K562 (cell line): ENCODE data around the gene ASCC2. TPM values are rescaled to one million over a fixed set of nuclear protein-coding genes. Genes with fewer than 3 reads are reported as not detected.

Experiments
- ATAC-seq: fragments of 200-7000 bp; cut with Tn5 transposase; 3 replicates; pipeline ENCODE4 v1.9.1; 2020; ENCODE audit warnings: moderate library complexity
- BruUV-seq: library from RNA; stranded (reverse); fragments of 400-500 nt; replicated peaks from 2 replicates; lab custom pipeline; 2021; lab: Mats Ljungman, UMichigan
- CTCF ChIA-PET: fragments of 300-600 bp; formaldehyde crosslinking; extraction: SDS; loops from one replicate; lab custom pipeline; 2021; ENCODE audit warnings: low intra/inter-chr PET ratio; lab: Yijun Ruan, JAX
- POLR2A ChIA-PET: fragments of 300-600, 350-650 bp; sonication (Branson Sonifier 250); formaldehyde crosslinking; extraction: SDS; loops from one replicate; lab custom pipeline; 2021; ENCODE audit warnings: antibody characterized with exemption, inconsistent platforms; lab: Yijun Ruan, JAX
- DNase-seq, 4 experiments: peaks; one replicate each; pipeline versions ENCODE4 v3.0.0 to v3.0.0-alpha.2; 2011 to 2018; ENCODE audit warnings: low spot score in 3 of 4, mixed read lengths in 3 of 4; ENCODE audit errors: extremely low read depth in 1 of 4
- FAIRE-seq: peaks from 2 replicates; lab custom pipeline; 2011; peaks lifted over from hg19 to GRCh38; lab: Jason Lieb, UNC
- H2AFZ ChIP-seq: 2 replicates; pipeline ENCODE4 v1.6.0; 2011; ENCODE audit warnings: low read depth, low read length, control low read depth, inconsistent platforms
- H3K27ac ChIP-seq: fragments of 200-600 bp; 3 replicates; pipeline ENCODE4 v1.8.0; 2011; ENCODE audit warnings: low read depth, mild to moderate bottlenecking, control low read depth, inconsistent platforms, low read length, moderate library complexity, mixed read lengths; ENCODE audit errors: extremely low read depth
- H3K27me3 ChIP-seq, 2 experiments: fragments of 300-600 bp in 1 of 2; 2 replicates in 1 of 2; 3 replicates in 1 of 2; pipeline versions ENCODE4 v1.6.0 to v1.8.0; 2011; ENCODE audit warnings: inconsistent platforms in 2 of 2, low read length in 2 of 2, mild to moderate bottlenecking in 1 of 2, mixed read lengths in 1 of 2, moderate library complexity in 1 of 2; ENCODE audit not compliant: control insufficient read depth in 2 of 2, insufficient read depth in 2 of 2
- H3K36me3 ChIP-seq: fragments of 300-600 bp; 3 replicates; pipeline ENCODE4 v1.8.0; 2011; ENCODE audit warnings: mild to moderate bottlenecking, low read length, inconsistent platforms; ENCODE audit not compliant: control insufficient read depth, insufficient read depth
- H3K4me1 ChIP-seq, 2 experiments: fragments of 200-600 bp in 1 of 2; replicated peaks in 1 of 2; 2 replicates in 1 of 2; 3 replicates in 1 of 2; pipeline versions ENCODE4 v1.5.1 to v1.8.0; 2011; ENCODE audit warnings: inconsistent platforms in 2 of 2, low read length in 2 of 2, mild to moderate bottlenecking in 1 of 2, mixed read lengths in 1 of 2, moderate library complexity in 1 of 2; ENCODE audit not compliant: control insufficient read depth in 2 of 2, insufficient read depth in 2 of 2
- H3K4me2 ChIP-seq: 2 replicates; pipeline ENCODE4 v1.6.1; 2011; ENCODE audit warnings: low read length, control low read depth, inconsistent platforms, mixed read lengths; ENCODE audit not compliant: insufficient read depth
- H3K4me3 ChIP-seq: fragments of 200-600 bp; sonication (generic), shearing (Covaris generic); 2 replicates; pipeline ENCODE4 v1.5.1; 2016; ENCODE audit warnings: control low read depth, inconsistent platforms
- H3K79me2 ChIP-seq: fragments of 200-600 bp; 3 replicates; pipeline ENCODE4 v1.8.0; 2011; ENCODE audit warnings: low read length, inconsistent platforms; ENCODE audit not compliant: control insufficient read depth, insufficient read depth
- H3K9ac ChIP-seq, 2 experiments: 2 replicates each; pipeline versions ENCODE4 v1.6.0 to v1.6.1; 2011; ENCODE audit warnings: low read depth in 2 of 2, low read length in 2 of 2, control low read depth in 1 of 2, inconsistent platforms in 1 of 2, mild to moderate bottlenecking in 1 of 2, mixed read lengths in 1 of 2; ENCODE audit not compliant: insufficient read depth in 1 of 2
- H3K9me1 ChIP-seq: one replicate; pipeline ENCODE4 v1.6.0; 2011; ENCODE audit warnings: inconsistent platforms, mild to moderate bottlenecking, low read length, moderate library complexity; ENCODE audit not compliant: control insufficient read depth, insufficient read depth
- H3K9me3 ChIP-seq: replicated peaks from 2 replicates; pipeline ENCODE4 v1.5.1; 2011; ENCODE audit warnings: low read depth, low read length, inconsistent platforms; ENCODE audit not compliant: control insufficient read depth, insufficient read depth
- H4K20me1 ChIP-seq: replicated peaks from 2 replicates; pipeline ENCODE4 v1.6.1; 2011; ENCODE audit warnings: low read length, inconsistent platforms, mixed read lengths; ENCODE audit not compliant: control insufficient read depth, insufficient read depth
- ADNP ChIP-seq: fragments of 200-800 bp; sonication (Bioruptor generic); IDR thresholded peaks from 2 replicates; pipeline ENCODE4 v1.6.1; 2016; ENCODE audit warnings: missing genetic modification characterization, missing compliant biosample characterization
- ATF6 ChIP-seq: sonication (generic); formaldehyde crosslinking; IDR thresholded peaks from 2 replicates; pipeline ENCODE4 v1.4.0; 2020; ENCODE audit warnings: mild to moderate bottlenecking, missing genetic modification reagents
- HDAC2 ChIP-seq: fragments of 450-650 bp; IDR thresholded peaks from 2 replicates; pipeline ENCODE4 v1.6.1; 2016; ENCODE audit warnings: mild to moderate bottlenecking
- MTA3 ChIP-seq: fragments of 450-650 bp; formaldehyde crosslinking; IDR thresholded peaks from 2 replicates; pipeline ENCODE4 v1.6.1; 2017; ENCODE audit warnings: mild to moderate bottlenecking, borderline replicate concordance
- NR4A1 ChIP-seq, 2 experiments: fragments of 250-450 bp in 1 of 2; fragments of 450-650 bp in 1 of 2; sonication (Bioruptor Pico) in 1 of 2; IDR thresholded peaks; 2 replicates each; pipeline versions ENCODE4 v1.4.0 to v1.6.1; 2016 to 2020; ENCODE audit warnings: mild to moderate bottlenecking in 2 of 2, missing compliant biosample characterization in 1 of 2, missing genetic modification characterization in 1 of 2, moderate library complexity in 1 of 2
- PHB ChIP-seq: fragments of 250-450 bp; sonication (Bioruptor Pico); IDR thresholded peaks from 2 replicates; pipeline ENCODE4 v1.5.0; 2021
- SIRT6 ChIP-seq: IDR thresholded peaks from one replicate; pipeline ENCODE4 v1.6.1; 2012; ENCODE audit warnings: low read depth, mild to moderate bottlenecking, control low read depth, inconsistent platforms, low read length, moderate library complexity
- SNAPC5 ChIP-seq: fragments of 250-450 bp; sonication (Bioruptor Pico); IDR thresholded peaks from 2 replicates; pipeline ENCODE4 v1.8.0; 2021; ENCODE audit warnings: moderate library complexity, mild to moderate bottlenecking, inconsistent platforms
- STAT5A ChIP-seq: IDR thresholded peaks from 2 replicates; pipeline ENCODE4 v1.6.1; 2012; ENCODE audit warnings: low read length, inconsistent platforms, borderline replicate concordance
- ZFP30 ChIP-seq: fragments of 250-450 bp; sonication (Bioruptor Pico); IDR thresholded peaks from 2 replicates; pipeline ENCODE4 v1.8.0; 2022; ENCODE audit warnings: moderate library complexity, mild to moderate bottlenecking, inconsistent platforms, borderline replicate concordance
- ZNF121 ChIP-seq: sonication (generic); formaldehyde crosslinking; conservative IDR thresholded peaks from 2 replicates; pipeline ENCODE4 v1.8.0; 2022; ENCODE audit warnings: missing genetic modification reagents
- WGBS: fragments of 100-300 bp; shearing (Covaris generic); methylation state at CpG from one replicate; pipeline ENCODE4 v1.1.6; 2016; ENCODE audit warnings: low coverage, mixed read lengths; ENCODE audit not compliant: insufficient coverage; ENCODE audit errors: missing lambda C conversion rate; 5-methylcytosine and 5-hydroxymethylcytosine counted together
- in situ Hi-C: fragments of 300-500 bp; cut with MboI; formaldehyde crosslinking; loops from 4 replicates; pipeline ENCODE4 v1.15.0; 2018; ENCODE audit warnings: inconsistent platforms, mixed read lengths
- intact Hi-C: fragments of 100-400 bp; cut with micrococcal nuclease; formaldehyde crosslinking; loops from 2 replicates; pipeline ENCODE4 v1.14.2; 2022
- polyA plus RNA-seq, 8 experiments: library from polyadenylated mRNA; depleted of rRNA in 4 of 8; stranded (reverse) in 5 of 8; unstranded in 3 of 8; fragments of >200 nt; fragmentation: Nextera tagmentation in 2 of 8; fragmentation: Illumina TruSeq in 1 of 8; extraction: Ambion mirVana in 2 of 8; extraction: Trizol in 1 of 8; gene quantifications; 2 replicates each; pipeline versions ENCODE4 v1.2.1 to v1.2.3, GENCODE V29; 2011 to 2014; ENCODE audit warnings: inconsistent platforms in 1 of 8, missing spikeins in 1 of 8
- total RNA-seq, 7 experiments: library from RNA; depleted of rRNA in 6 of 7; stranded (reverse); fragments of >200 nt in 6 of 7; fragmentation: Illumina TruSeq in 2 of 7; extraction: Trizol in 2 of 7; gene quantifications; 2 replicates each; pipeline versions ENCODE4 v1.2.1 to v1.2.3, GENCODE V29; 2011 to 2021; ENCODE audit warnings: low replicate concordance in 1 of 7
- TF ChIP-seq, protein P1 (sequence below): IDR thresholded peaks from 2 replicates; pipeline ENCODE4 v1.6.1; 2011; ENCODE audit warnings: borderline replicate concordance, low read depth, mild to moderate bottlenecking, moderate library complexity, low read length; ENCODE audit not compliant: insufficient read depth, poor library complexity, severe bottlenecking
- TF ChIP-seq, protein P2 (sequence below): fragments of 450-650 bp; conservative IDR thresholded peaks from 2 replicates; pipeline ENCODE4 v1.6.1; 2016; ENCODE audit warnings: missing genetic modification characterization, low read depth, mild to moderate bottlenecking, missing compliant biosample characterization, moderate library complexity
- TF ChIP-seq, protein P3 (sequence below): IDR thresholded peaks from 2 replicates; pipeline ENCODE4 v1.6.1; 2011; ENCODE audit not compliant: insufficient read length; ENCODE audit errors: extremely low read depth

ASCC2 gene
- total and polyA plus RNA-seq, 9 of the 15 experiments (the other 6 are each of a cell fraction or from before 2014, with no cell fraction given): 4.0 to 46.7 (median 26.8) TPM

DNA sequence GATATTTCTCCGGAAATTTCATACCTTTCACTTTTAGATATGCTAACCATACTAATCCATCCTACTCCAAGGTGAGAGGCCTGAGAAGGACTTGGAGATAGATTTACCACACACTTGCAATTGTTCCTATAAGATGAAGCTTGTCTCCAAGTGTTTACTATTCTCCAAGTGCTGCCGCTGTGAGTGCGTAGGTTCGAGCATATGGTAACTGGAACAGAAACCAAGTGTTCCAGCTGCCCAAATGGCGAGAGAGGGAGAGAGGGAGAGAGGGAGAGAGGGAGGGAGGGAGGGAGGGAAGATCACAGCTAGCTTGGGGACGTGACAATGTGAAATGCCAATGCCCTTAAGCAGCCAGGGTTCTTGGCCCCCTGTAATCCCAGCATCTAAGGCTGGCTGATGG is 21.5 kb downstream of the ASCC2 start:
- 86% methylated on average over 1 of the region's 6 CpGs for WGBS
- intact Hi-C loops (no loop called here), in situ Hi-C loops (loop anchor here (10.0 kb wide), 1 partner anchor 188 kb away; no protein-coding TSS in a partner anchor)
- Histone ChIP-seq H3K4me1 (peaks cover 0 to 5% of the 10 kb centered on the region in 2 experiments; a peak in 3 of 5 replicates), H3K36me3 (peaks cover 76% of the 10 kb centered on the region; the same call in 2 of the 3 replicates), H3K27ac (no peak overlapping the region), H3K27me3 (no peaks in the 10 kb centered on the region), H3K79me2 (no peaks in the 10 kb centered on the region), H3K4me3 (no peak overlapping the region), H3K9ac (no peak overlapping the region), H3K4me2 (no peak overlapping the region), H3K9me3 (no peaks in the 10 kb centered on the region), H4K20me1 (peaks cover 5% of the 10 kb centered on the region), H2AFZ (no peak overlapping the region), H3K9me1 (peaks cover 4% of the 10 kb centered on the region)
- ChIA-PET POLR2A (interaction anchor here (0.6 kb wide), 1 partner anchor 241 kb away, joined by 3 read pairs; no protein-coding TSS in a partner anchor), CTCF (no interaction called here)
- TF ChIP-seq, protein P1, sequence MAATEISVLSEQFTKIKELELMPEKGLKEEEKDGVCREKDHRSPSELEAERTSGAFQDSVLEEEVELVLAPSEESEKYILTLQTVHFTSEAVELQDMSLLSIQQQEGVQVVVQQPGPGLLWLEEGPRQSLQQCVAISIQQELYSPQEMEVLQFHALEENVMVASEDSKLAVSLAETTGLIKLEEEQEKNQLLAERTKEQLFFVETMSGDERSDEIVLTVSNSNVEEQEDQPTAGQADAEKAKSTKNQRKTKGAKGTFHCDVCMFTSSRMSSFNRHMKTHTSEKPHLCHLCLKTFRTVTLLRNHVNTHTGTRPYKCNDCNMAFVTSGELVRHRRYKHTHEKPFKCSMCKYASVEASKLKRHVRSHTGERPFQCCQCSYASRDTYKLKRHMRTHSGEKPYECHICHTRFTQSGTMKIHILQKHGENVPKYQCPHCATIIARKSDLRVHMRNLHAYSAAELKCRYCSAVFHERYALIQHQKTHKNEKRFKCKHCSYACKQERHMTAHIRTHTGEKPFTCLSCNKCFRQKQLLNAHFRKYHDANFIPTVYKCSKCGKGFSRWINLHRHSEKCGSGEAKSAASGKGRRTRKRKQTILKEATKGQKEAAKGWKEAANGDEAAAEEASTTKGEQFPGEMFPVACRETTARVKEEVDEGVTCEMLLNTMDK: no peak
- TF ChIP-seq ADNP (tag) (no peak), ZNF121 (CRISPR knock-in tag) (no peak), HDAC2 (no peak), STAT5A (no peak), ZFP30 (CRISPR knock-in tag) (no peak), MTA3 (no peak), ATF6 (CRISPR knock-in tag) (no peak), SNAPC5 (no peak), SIRT6 (no peak), PHB (CRISPR knock-in tag) (no peak), NR4A1 (CRISPR knock-in tag; IDR thresholded peaks at IDR 0.05) (no peak), NR4A1 (tag; IDR thresholded peaks at IDR 0.05) (no peak)
- TF ChIP-seq, protein P2, sequence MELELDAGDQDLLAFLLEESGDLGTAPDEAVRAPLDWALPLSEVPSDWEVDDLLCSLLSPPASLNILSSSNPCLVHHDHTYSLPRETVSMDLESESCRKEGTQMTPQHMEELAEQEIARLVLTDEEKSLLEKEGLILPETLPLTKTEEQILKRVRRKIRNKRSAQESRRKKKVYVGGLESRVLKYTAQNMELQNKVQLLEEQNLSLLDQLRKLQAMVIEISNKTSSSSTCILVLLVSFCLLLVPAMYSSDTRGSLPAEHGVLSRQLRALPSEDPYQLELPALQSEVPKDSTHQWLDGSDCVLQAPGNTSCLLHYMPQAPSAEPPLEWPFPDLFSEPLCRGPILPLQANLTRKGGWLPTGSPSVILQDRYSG: no peak
- TF ChIP-seq, protein P3, sequence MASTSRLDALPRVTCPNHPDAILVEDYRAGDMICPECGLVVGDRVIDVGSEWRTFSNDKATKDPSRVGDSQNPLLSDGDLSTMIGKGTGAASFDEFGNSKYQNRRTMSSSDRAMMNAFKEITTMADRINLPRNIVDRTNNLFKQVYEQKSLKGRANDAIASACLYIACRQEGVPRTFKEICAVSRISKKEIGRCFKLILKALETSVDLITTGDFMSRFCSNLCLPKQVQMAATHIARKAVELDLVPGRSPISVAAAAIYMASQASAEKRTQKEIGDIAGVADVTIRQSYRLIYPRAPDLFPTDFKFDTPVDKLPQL: no peak
- no peak for DNase-seq
- ATAC-seq: no peak
- no peak for FAIRE-seq
- BruUV-seq: no TSS peak
